IPS DF 6.9 (cell line): ENCODE measurements around the gene COL7A1.
"Not testable (repeated sequence)": the region's sequence is repeated elsewhere in the genome, so short reads cannot be mapped to it uniquely, and the experiment has no call there.

Experiments used
- DNase-seq: peaks from one replicate; pipeline ENCODE4 v3.0.0-alpha.2; 2013; ENCODE audit warnings: low read depth, low spot score
- H3K27ac ChIP-seq: one replicate; pipeline ENCODE4 v1.5.1; 2013; ENCODE audit warnings: low read length, control low read depth
- H3K27me3 ChIP-seq: 2 replicates; pipeline ENCODE4 v1.6.1; 2013; ENCODE audit warnings: mild to moderate bottlenecking, low read length; ENCODE audit not compliant: control insufficient read depth, insufficient read depth
- H3K36me3 ChIP-seq: 2 replicates; pipeline ENCODE4 v1.6.1; 2013; ENCODE audit warnings: low read length; ENCODE audit not compliant: control insufficient read depth, insufficient read depth
- H3K4me1 ChIP-seq: 2 replicates; pipeline ENCODE4 v1.6.1; 2013; ENCODE audit warnings: low read length; ENCODE audit not compliant: control insufficient read depth, insufficient read depth
- H3K4me3 ChIP-seq: 2 replicates; pipeline ENCODE4 v1.5.1; 2013; ENCODE audit warnings: mild to moderate bottlenecking, low read length
- H3K9me3 ChIP-seq: 2 replicates; pipeline ENCODE4 v1.6.1; 2013; ENCODE audit warnings: low read length, inconsistent platforms; ENCODE audit not compliant: control insufficient read depth, insufficient read depth
- WGBS: extraction: QIAGEN DNeasy Blood & Tissue Kit; methylation state at CpG from one replicate; pipeline ENCODE4 v1.1.7; 2013; ENCODE audit warnings: mixed read lengths, missing lambda C conversion rate; ENCODE audit not compliant: insufficient read length, insufficient coverage; 5-methylcytosine and 5-hydroxymethylcytosine counted together

The COL7A1 gene

GRCh38 chr3:48553886-48554845, 41.0 kb downstream of the COL7A1 start:
- no peak for DNase-seq
- H3K4me1 ChIP-seq: no peaks in the 10 kb centered on the region; the same call in 1 of the 2 replicates
- no peaks in the 10 kb centered on the region for H3K36me3 ChIP-seq
- no peaks in the 10 kb centered on the region for H3K9me3 ChIP-seq
- H3K27me3 ChIP-seq: no peaks in the 10 kb centered on the region
- no peak overlapping the region for H3K4me3 ChIP-seq
- no CpG with 5 or more reads among the region's 14 CpGs for WGBS
- no peak overlapping the region for H3K27ac ChIP-seq

GRCh38 chr3:48553361-48553760, 41.8 kb downstream of the COL7A1 start:
- WGBS: no CpG with 5 or more reads among the region's 5 CpGs
- no peak overlapping the region for H3K27ac ChIP-seq
- H3K9me3 ChIP-seq: no peaks in the 10 kb centered on the region
- no peak for DNase-seq
- H3K4me1 ChIP-seq: no peaks in the 10 kb centered on the region; the same call in 1 of the 2 replicates
- H3K27me3 ChIP-seq: no peaks in the 10 kb centered on the region
- H3K36me3 ChIP-seq: no peaks in the 10 kb centered on the region
- H3K4me3 ChIP-seq: no peak overlapping the region

DNA sequence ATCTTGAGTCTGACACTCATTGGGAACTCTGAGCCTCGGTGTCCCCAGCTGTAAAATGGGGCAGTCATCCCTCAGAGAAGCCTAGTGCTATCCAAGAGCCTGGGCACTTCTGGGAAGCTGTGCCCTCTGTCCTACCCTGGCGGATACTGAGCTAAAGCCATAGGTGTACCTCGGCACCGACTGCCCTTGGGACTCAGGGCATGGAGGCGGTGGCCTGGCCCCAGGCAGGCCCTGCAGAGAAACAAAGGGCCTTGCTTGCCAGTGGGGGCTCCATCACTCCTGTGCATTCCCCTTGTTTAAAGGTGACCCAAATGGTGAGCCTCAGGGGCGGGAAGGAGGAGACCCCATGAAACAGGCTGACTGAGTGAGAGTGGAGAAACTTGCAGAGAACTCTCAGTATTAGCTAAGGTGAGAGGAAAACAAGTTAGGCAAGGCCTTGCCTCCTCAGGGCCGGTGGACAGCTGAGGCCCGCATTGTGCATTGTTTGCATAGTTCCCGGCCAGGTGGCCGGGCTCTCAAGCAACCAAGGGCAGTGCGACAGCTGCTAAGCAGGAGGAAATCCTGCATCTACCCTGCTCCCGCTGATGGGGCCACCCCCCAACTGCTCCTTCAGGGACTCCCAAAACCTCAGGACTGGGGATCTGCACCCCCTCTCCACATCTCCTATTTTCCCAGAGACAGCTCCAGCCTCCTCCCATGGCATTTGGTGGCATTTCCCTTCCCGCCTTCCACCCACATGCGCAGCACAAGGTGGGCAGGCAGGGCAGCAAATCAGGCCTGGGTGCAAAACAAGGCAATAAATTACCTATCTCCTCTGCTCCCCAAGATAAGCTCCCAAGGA, 42.8 kb downstream of the COL7A1 start:
- WGBS: no CpG with 5 or more reads among the region's 14 CpGs
- 0 out of 2 replicates have a peak, but pooled peaks cover 3% of the 10 kb centered on the region for H3K36me3 ChIP-seq
- H3K27me3 ChIP-seq: no peaks in the 10 kb centered on the region
- DNase-seq: no peak
- no peaks in the 10 kb centered on the region for H3K9me3 ChIP-seq
- no peak overlapping the region for H3K4me3 ChIP-seq
- H3K4me1 ChIP-seq: no peaks in the 10 kb centered on the region
- no peak overlapping the region for H3K27ac ChIP-seq

DNA sequence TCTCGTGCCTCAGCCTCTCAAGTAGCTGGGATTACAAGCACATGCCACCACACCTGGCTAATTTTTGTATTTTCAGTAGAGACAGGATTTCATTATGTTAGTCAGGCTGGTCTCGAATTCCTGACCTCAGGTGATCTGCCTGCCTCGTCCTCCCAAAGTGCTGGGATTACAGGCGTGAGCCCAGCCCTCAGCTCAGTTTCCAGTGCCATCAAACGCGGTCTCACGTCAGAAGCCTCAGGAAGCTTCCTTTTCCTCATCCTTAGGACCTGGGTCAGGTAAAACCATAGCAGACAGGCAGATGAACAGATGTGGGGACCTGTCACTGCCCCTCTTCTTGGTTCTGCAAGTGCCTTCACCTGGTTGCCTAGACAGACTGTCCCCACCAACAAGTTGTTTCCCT, 43.5 kb downstream of the COL7A1 start:
- H3K9me3 ChIP-seq, H3K27ac ChIP-seq, DNase-seq, H3K4me1 ChIP-seq, H3K27me3 ChIP-seq, H3K36me3 ChIP-seq, H3K4me3 ChIP-seq: not testable (repeated sequence)
- no CpG with 5 or more reads among the region's 7 CpGs for WGBS

DNA sequence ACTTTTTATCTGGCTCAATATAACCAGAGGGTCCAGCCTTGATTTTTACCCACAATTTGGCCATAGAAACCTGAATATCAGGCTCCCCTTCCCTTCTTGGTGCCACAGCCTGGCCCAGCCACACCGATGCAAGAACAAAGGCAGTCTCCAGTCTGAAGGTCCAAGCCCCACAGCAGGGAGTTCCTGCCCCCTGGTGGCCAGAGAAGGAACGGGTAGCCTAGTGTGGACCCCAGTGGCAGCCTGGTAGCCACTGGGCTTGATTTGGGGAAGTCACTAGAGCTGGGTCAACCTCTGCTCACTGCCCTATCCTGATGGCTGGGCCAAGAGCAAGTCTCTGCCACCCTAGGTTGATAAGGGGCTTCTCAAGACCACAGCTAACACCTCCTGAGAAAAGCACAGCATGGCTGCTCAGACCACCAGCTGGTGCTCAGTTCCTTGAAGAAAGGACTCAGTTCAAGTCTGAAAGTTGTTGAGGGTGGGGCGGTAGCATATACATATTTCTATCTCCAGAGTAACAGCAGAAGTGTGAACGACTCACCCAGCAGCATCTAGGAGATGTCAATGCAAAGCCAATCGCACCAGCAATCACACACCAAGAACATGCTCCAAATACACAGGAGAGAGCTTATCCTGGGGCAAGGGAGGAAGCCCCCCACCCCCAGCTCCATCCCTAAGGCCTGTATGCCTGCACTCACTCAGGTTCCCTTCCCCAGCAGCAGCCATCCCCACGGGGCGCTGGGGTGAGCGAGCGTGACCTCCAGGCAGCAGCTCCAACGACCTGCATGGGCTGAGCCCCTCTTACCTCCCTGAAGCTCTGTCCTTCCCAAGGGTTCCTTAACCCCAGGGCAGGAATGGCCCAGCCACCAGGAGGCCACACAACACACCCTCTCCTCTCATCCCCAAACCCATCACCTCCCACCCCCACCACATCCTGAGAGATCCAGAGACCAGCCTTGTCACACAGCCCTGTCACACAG, 46.1 kb downstream of the COL7A1 start:
- Histone ChIP-seq H3K27me3 (no peaks in the 10 kb centered on the region), H3K36me3 (peaks cover 9% of the 10 kb centered on the region), H3K9me3 (no peaks in the 10 kb centered on the region), H3K4me1 (no peaks in the 10 kb centered on the region), H3K27ac (no peak overlapping the region), H3K4me3 (no peak overlapping the region)
- peak; percentile 78 for DNase-seq
- WGBS: no CpG with 5 or more reads among the region's 10 CpGs

DNA sequence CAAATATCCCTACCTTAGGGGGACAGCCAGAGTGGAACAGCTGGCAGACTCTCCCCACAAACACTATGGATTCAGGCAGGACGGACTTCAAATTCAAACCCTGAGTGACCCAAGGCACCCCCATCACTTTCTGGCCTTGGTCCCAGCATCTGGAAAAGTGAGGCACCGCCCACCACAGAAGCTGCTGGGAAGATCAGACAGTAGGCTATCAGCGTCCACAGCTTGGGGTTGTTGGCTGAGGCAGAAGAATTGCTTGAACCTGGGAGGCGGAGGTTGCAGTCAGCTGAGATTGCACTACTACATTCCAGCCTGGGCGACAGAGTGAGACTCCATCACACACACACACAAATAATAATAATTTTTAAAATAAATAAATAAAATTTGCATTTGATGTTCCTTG, 47.0 kb downstream of the COL7A1 start:
- H3K36me3 ChIP-seq: peaks cover 12% of the 10 kb centered on the region
- no peak overlapping the region for H3K4me3 ChIP-seq
- no peaks in the 10 kb centered on the region for H3K27me3 ChIP-seq
- H3K4me1 ChIP-seq: no peaks in the 10 kb centered on the region
- no peak for DNase-seq
- no peak overlapping the region for H3K27ac ChIP-seq
- no CpG with 5 or more reads among the region's 5 CpGs for WGBS
- no peaks in the 10 kb centered on the region for H3K9me3 ChIP-seq

DNA sequence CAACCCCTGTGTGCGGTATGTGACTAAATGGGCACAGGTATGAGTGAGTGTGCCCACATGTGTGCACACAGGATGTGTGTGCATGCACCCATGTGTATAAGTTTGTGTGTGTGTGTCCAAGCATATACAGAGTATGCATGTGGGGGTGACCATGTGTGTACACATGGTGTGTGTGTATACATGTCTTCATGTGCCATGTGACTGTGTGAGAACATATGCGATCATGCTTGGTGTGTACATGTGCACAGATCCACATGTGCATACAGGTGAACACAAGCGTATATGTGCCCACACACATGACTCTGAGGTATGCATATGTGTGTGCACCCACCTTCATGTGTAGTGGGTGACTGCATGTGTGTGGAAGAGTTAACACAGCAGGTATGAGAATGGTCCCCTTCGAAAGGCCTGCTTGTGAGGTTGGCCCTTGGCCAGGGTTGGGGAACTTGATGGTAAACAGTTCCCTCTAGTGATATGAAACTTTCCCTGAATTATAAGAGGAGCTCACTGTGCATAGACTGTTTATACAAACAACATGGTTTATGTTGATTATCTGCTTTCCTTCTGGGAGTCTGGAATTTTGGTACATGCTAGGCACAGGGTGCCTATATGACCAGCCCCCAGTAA, 48.8 kb downstream of the COL7A1 start:
- Histone ChIP-seq H3K36me3 (peaks cover 12% of the 10 kb centered on the region), H3K9me3 (no peaks in the 10 kb centered on the region), H3K27me3 (no peaks in the 10 kb centered on the region), H3K27ac (no peak overlapping the region), H3K4me1 (no peaks in the 10 kb centered on the region), H3K4me3 (no peak overlapping the region)
- DNase-seq: no peak
- no CpG with 5 or more reads among the region's 4 CpGs for WGBS

- Histone ChIP-seq H3K36me3 (peaks cover 20% of the 10 kb centered on the region), H3K27me3 (no peaks in the 10 kb centered on the region), H3K27ac (no peak overlapping the region), H3K4me1 (no peaks in the 10 kb centered on the region), H3K4me3 (no peak overlapping the region), H3K9me3 (no peaks in the 10 kb centered on the region)
- no peak for DNase-seq
- no CpG with 5 or more reads among the region's 5 CpGs for WGBS
Observed at GRCh38 chr3:48544141-48544540, 51.0 kb downstream of the COL7A1 start.

- WGBS: no CpG with 5 or more reads among the region's 9 CpGs
- Histone ChIP-seq H3K9me3 (no peaks in the 10 kb centered on the region), H3K27me3 (no peaks in the 10 kb centered on the region), H3K4me3 (no peak overlapping the region), H3K27ac (no peak overlapping the region), H3K36me3 (peaks cover 23% of the 10 kb centered on the region), H3K4me1 (no peaks in the 10 kb centered on the region)
- DNase-seq: no peak
Observed at GRCh38 chr3:48543271-48543866, 51.8 kb downstream of the COL7A1 start.
